H1 (cell line): Measurements from ENCODE around the gene GABRR2. TPM values are rescaled to one million over a fixed set of nuclear protein-coding genes. Genes with fewer than 3 reads are reported as not detected.

ENCODE experiments used
- GTF2F1 ChIP-seq: IDR thresholded peaks from 2 replicates; pipeline ENCODE4 v1.6.1; 2012; ENCODE audit warnings: low read depth, low read length, improper control_type of control experiment, borderline replicate concordance
- NRF1 ChIP-seq: IDR thresholded peaks from 2 replicates; pipeline ENCODE4 v1.6.1; 2011; ENCODE audit warnings: mild to moderate bottlenecking, low read depth, low read length, improper control_type of control experiment
- POU5F1 ChIP-seq: IDR thresholded peaks from 2 replicates; pipeline ENCODE4 v1.6.1; 2011; ENCODE audit warnings: low read depth, mild to moderate bottlenecking, low read length, moderate library complexity
- RNF2 ChIP-seq: fragments of 200-900, 300-1000 bp; sonication (generic); IDR thresholded peaks from 2 replicates; pipeline ENCODE4 v1.7.1; 2016; ENCODE audit warnings: borderline replicate concordance, low read depth, mild to moderate bottlenecking, antibody characterized with exemption, low read length; ENCODE audit not compliant: poor library complexity, severe bottlenecking; ENCODE audit errors: missing control alignments
- SIX5 ChIP-seq: IDR thresholded peaks from 2 replicates; pipeline ENCODE4 v1.6.1; 2011; ENCODE audit warnings: mild to moderate bottlenecking, low read depth, low read length
- SRF ChIP-seq: IDR thresholded peaks from 2 replicates; pipeline ENCODE4 v1.6.1; 2011; ENCODE audit warnings: mild to moderate bottlenecking, low read depth, low read length, moderate library complexity
- TAF7 ChIP-seq: optimal IDR thresholded peaks from 2 replicates; pipeline ENCODE3; 2011; ENCODE audit warnings: low read depth, mild to moderate bottlenecking, inconsistent platforms, low read length, moderate library complexity, borderline replicate concordance
- polyA plus RNA-seq, 7 experiments: library from polyadenylated mRNA; depleted of rRNA in 3 of 7; stranded (reverse) in 5 of 7; unstranded in 2 of 7; fragments of >200 nt in 5 of 7; fragments of 200-250 nt in 2 of 7; gene quantifications; 1 replicate in 5 of 7; 2 replicates in 1 of 7; 4 replicates in 1 of 7; pipeline versions ENCODE4 v1.2.1 to v1.2.3, GENCODE V29; 2011 to 2013; ENCODE audit warnings: missing spikeins in 2 of 7, mixed read lengths in 2 of 7
- total RNA-seq: library from RNA; stranded (reverse); fragmentation: NEBNext Ultra II Directional; extraction: Animal tissue kit (Norgen Biotek cat#: 25700); gene quantifications from 2 replicates; pipeline ENCODE4 v1.2.1, GENCODE V29; 2021

GABRR2 gene
- total and polyA plus RNA-seq, 2 of the 8 experiments (the other 6 are each of a cell fraction or from before 2014, with no cell fraction given) = not detected

DNA sequence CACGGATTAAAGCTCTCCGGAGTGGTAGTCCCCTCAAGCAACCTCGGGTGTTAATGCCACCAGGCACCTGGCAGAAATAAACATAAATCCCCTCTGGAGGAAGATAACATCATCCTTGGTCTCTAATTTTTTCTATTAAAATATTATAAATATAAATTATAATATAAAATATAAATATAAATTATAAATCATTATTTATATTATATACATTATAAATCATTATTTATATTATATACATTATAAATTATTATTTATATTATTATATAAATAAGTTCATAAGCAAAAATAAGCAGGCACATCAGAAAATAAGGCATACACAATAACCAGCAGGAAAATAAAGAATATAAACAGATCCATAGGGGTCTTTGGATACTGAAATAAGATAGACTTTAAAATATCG lies 39.2 kb downstream of the GABRR2 start (continued):
- TF ChIP-seq TAF7 (no peak), RNF2 (no peak), GTF2F1 (no peak), SRF (no peak), POU5F1 (no peak), NRF1 (no peak), SIX5 (no peak)
- TF ChIP-seq, all 59 proteins: peak for 0
